HEK293 (cell line): ENCODE measurements around the gene DDX52.

Experiments
- CTCF ChIA-PET: fragments of 350-600 bp; formaldehyde crosslinking; extraction: SDS; loops from one replicate; lab custom pipeline; 2021; ENCODE audit warnings: antibody characterized with exemption; lab: Yijun Ruan, JAX
- POLR2A ChIA-PET: fragments of 300-600 bp; formaldehyde crosslinking; extraction: SDS; loops from one replicate; lab custom pipeline; 2020; ENCODE audit warnings: antibody characterized with exemption, inconsistent platforms; lab: Yijun Ruan, JAX
- H3K27ac ChIP-seq: fragments of 200-500 bp; sonication (Bioruptor generic); 2 replicates; pipeline ENCODE4 v1.5.1; 2014; ENCODE audit warnings: low read depth, low read length, control low read depth, inconsistent platforms; ENCODE audit errors: extremely low read depth
- H3K36me3 ChIP-seq, 2 experiments: fragments of 200-500 bp in 1 of 2; sonication (Bioruptor generic) in 1 of 2; 1 replicate in 1 of 2; 2 replicates in 1 of 2; pipeline ENCODE4 v1.5.1; 2014 to 2017; ENCODE audit warnings: inconsistent platforms in 2 of 2, low read length in 2 of 2; ENCODE audit not compliant: control insufficient read depth in 2 of 2, insufficient read depth in 1 of 2
- H3K4me1 ChIP-seq: fragments of 200-500 bp; sonication (Bioruptor generic); 2 replicates; pipeline ENCODE4 v1.5.1; 2014; ENCODE audit warnings: mild to moderate bottlenecking, low read length, inconsistent platforms; ENCODE audit not compliant: control insufficient read depth, insufficient read depth
- H3K4me3 ChIP-seq: 2 replicates; pipeline ENCODE4 v1.5.1; 2011; ENCODE audit warnings: low read depth, mild to moderate bottlenecking, control low read depth, low read length, moderate library complexity
- H3K9me3 ChIP-seq: fragments of 200-500 bp; sonication (Bioruptor generic); 2 replicates; pipeline ENCODE4 v1.5.1; 2014; ENCODE audit warnings: low read depth, low read length, inconsistent platforms; ENCODE audit not compliant: control insufficient read depth, insufficient read depth
- IKZF3 ChIP-seq: fragments of 450-650 bp; IDR thresholded peaks from 2 replicates; pipeline ENCODE4 v1.5.0; 2018; ENCODE audit warnings: missing biosample characterization, mild to moderate bottlenecking, missing genetic modification characterization, moderate library complexity
- MYNN ChIP-seq: fragments of 450-650 bp; formaldehyde crosslinking; IDR thresholded peaks from 2 replicates; pipeline ENCODE4 v1.5.1; 2016; ENCODE audit warnings: missing biosample characterization, missing genetic modification characterization, borderline replicate concordance
- MZF1 ChIP-seq: fragments of 450-650 bp; formaldehyde crosslinking; IDR thresholded peaks from 2 replicates; pipeline ENCODE4 v1.5.1; 2017; ENCODE audit warnings: missing biosample characterization, missing genetic modification characterization, borderline replicate concordance
- PRDM1 ChIP-seq: fragments of 450-650 bp; formaldehyde crosslinking; IDR thresholded peaks from 2 replicates; pipeline ENCODE4; 2016; ENCODE audit warnings: missing biosample characterization, missing genetic modification characterization
- WT1 ChIP-seq: fragments of 450-650 bp; formaldehyde crosslinking; IDR thresholded peaks from 2 replicates; pipeline ENCODE4 v1.5.1; 2016; ENCODE audit warnings: missing biosample characterization, missing genetic modification characterization
- ZNF133 ChIP-seq: fragments of 450-650 bp; formaldehyde crosslinking; IDR thresholded peaks from 2 replicates; pipeline ENCODE4 v1.5.1; 2016; ENCODE audit warnings: missing biosample characterization, missing genetic modification characterization
- ZNF155 ChIP-seq: fragments of 450-650 bp; formaldehyde crosslinking; IDR thresholded peaks from 2 replicates; pipeline ENCODE4 v1.5.1; 2016; ENCODE audit warnings: missing biosample characterization, missing genetic modification characterization
- ZNF24 ChIP-seq: fragments of 450-650 bp; formaldehyde crosslinking; IDR thresholded peaks from 2 replicates; pipeline ENCODE4 v1.5.1; 2016; ENCODE audit warnings: missing biosample characterization, missing genetic modification characterization
- ZNF292 ChIP-seq: fragments of 450-650 bp; formaldehyde crosslinking; IDR thresholded peaks from 2 replicates; pipeline ENCODE4 v1.5.1; 2016; ENCODE audit warnings: low read depth, missing biosample characterization, missing genetic modification characterization, borderline replicate concordance
- ZNF354C ChIP-seq: fragments of 450-650 bp; formaldehyde crosslinking; IDR thresholded peaks from 2 replicates; pipeline ENCODE4 v1.5.1; 2016; ENCODE audit warnings: missing biosample characterization, missing genetic modification characterization, low read depth, borderline replicate concordance
- ZNF501 ChIP-seq: fragments of 450-650 bp; formaldehyde crosslinking; IDR thresholded peaks from 2 replicates; pipeline ENCODE4 v1.5.1; 2016; ENCODE audit warnings: missing biosample characterization, missing genetic modification characterization
- ZNF548 ChIP-seq: fragments of 450-650 bp; formaldehyde crosslinking; IDR thresholded peaks from 2 replicates; pipeline ENCODE4 v1.5.1; 2016; ENCODE audit warnings: missing biosample characterization, missing genetic modification characterization
- ZNF600 ChIP-seq: fragments of 450-650 bp; formaldehyde crosslinking; IDR thresholded peaks from 2 replicates; pipeline ENCODE4 v1.5.1; 2016; ENCODE audit warnings: missing biosample characterization, missing genetic modification characterization
- ZNF660 ChIP-seq: fragments of 450-650 bp; IDR thresholded peaks from 2 replicates; pipeline ENCODE4 v1.5.1; 2018; ENCODE audit warnings: missing biosample characterization, mild to moderate bottlenecking, missing genetic modification characterization
- ZNF785 ChIP-seq: fragments of 450-650 bp; formaldehyde crosslinking; IDR thresholded peaks from 2 replicates; pipeline ENCODE4 v1.5.1; 2016; ENCODE audit warnings: missing biosample characterization, missing genetic modification characterization
- ZNF792 ChIP-seq: fragments of 450-650 bp; formaldehyde crosslinking; IDR thresholded peaks from 2 replicates; pipeline ENCODE4 v1.5.1; 2016; ENCODE audit warnings: missing biosample characterization, missing genetic modification characterization
- ZNF830 ChIP-seq: fragments of 450-650 bp; IDR thresholded peaks from 2 replicates; pipeline ENCODE4 v1.5.0; 2018; ENCODE audit warnings: missing biosample characterization, missing genetic modification characterization, low read depth, mild to moderate bottlenecking, moderate library complexity
- TF ChIP-seq, protein P1 (sequence below): sonication (generic); formaldehyde crosslinking; IDR thresholded peaks from 2 replicates; pipeline ENCODE4 v1.8.1; 2022; ENCODE audit warnings: mild to moderate bottlenecking, moderate library complexity, missing genetic modification reagents
- TF ChIP-seq, protein P2 (sequence below): fragments of 450-650 bp; formaldehyde crosslinking; IDR thresholded peaks from 2 replicates; pipeline ENCODE4 v1.5.1; 2016; ENCODE audit warnings: missing biosample characterization, missing genetic modification characterization
- TF ChIP-seq, protein P3 (sequence below): fragments of 450-650 bp; formaldehyde crosslinking; IDR thresholded peaks from 2 replicates; pipeline ENCODE4 v1.5.1; 2016; ENCODE audit warnings: missing biosample characterization, missing genetic modification characterization
- TF ChIP-seq, protein P4 (sequence below): IDR thresholded peaks from 2 replicates; pipeline ENCODE4 v1.6.1; 2011; ENCODE audit warnings: mild to moderate bottlenecking, low read depth, low read length, borderline replicate concordance
- TF ChIP-seq, protein P5 (sequence below): fragments of 450-650 bp; formaldehyde crosslinking; IDR thresholded peaks from 2 replicates; pipeline ENCODE4 v1.5.1; 2016; ENCODE audit warnings: missing biosample characterization, missing genetic modification characterization

DDX52 gene

DNA sequence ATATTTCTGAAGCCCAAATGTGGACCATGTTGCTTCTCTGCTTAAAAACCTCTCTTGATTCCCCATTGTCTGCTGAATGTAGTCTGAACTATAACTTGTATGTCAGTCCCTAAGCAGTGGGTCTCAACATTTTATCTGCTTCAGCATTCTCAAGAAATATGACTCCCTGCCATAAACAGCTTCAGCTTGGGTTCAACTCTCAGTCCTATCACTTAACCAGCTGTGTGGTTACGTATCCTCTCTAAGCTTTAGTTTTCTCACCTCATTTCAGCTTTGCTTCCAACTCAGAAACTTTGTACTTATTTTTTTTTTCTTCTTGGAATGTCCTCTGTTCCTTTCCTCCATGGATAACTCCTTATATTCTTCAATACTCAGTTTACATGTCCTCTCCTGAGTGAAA lies 4.6 kb upstream of the DDX52 start (continued):
- no peak for TF ChIP-seq ZNF660 (tag by site-specific recombination)
- no peak for TF ChIP-seq ZNF785 (tag by site-specific recombination)
- no peak for TF ChIP-seq ZNF830 (tag by site-specific recombination)
- TF ChIP-seq ZNF354C (tag by site-specific recombination) = no peak
- no peak for TF ChIP-seq MYNN (tag by site-specific recombination)

DNA sequence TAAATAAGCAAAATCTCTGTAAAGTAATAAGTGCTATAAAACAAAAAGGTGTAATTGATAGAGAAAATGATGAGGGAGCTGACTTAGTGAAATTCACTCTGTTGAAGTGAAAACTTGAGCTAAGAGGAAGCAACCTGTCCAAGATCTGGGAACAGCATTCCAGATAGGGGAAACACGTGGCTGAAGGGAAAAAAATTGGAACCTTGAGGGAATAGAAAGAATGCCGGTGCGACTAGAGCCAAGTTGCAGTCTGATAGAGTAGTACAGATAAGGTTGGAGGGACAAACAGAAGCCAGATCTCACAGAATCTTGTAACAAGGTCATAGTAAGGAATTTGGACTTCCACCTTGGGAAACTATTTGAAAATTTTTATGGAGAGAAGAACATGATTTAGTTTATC lies 623 bp upstream of the DDX52 start:
- Histone ChIP-seq H3K36me3 (peaks cover 27 to 30% of the 10 kb centered on the region in 2 experiments), H3K27ac (no peak overlapping the region; the same call in 1 of the 2 replicates), H3K9me3 (no peaks in the 10 kb centered on the region)
- CTCF ChIA-PET = interaction anchor here (0.7 to 1.3 kb wide), 3 partner anchors 42 to 271 kb away, joined by 3 to 7 read pairs (median 4); no protein-coding TSS in a partner anchor
- TF ChIP-seq MZF1 (0 out of 2 replicates have a peak, but pooled peaks have one; percentile 17), ZNF292 (tag by site-specific recombination) (no peak), WT1 (tag by site-specific recombination) (0 out of 2 replicates have a peak, but pooled peaks have one; percentile 12)
- TF ChIP-seq, all 188 proteins: peak for 2
- peaks cover 4% of the 10 kb centered on the region; the same call in 1 of the 2 replicates for H3K4me1 ChIP-seq
- POLR2A ChIA-PET = interaction anchor here (0.6 to 2.2 kb wide), 3 partner anchors 35 to 171 kb away, joined by 4 to 11 read pairs (median 4); partner anchors contain the start of gene SYNRG
- peak overlapping the region; percentile 75 for H3K4me3 ChIP-seq

DNA sequence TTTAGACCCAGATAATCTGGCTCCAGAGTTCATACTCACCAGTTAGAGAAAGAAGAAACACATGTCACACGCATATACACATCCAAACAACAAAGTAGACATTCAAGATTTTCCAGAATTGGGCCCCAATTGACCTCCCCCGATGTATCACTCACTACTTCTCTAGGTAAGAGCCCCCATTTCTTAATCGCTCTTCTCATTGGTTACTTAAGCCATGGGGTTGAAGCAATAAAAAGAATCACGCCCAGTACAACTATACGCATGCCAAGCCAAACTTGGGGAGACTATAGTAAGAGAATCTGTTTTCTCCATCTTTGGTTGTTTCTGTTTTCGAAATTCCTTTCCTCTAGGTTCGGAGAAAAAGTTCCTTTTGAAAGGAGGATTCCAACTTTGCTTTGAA lies 565 bp downstream of the DDX52 start:
- peak overlapping the region; percentile 71 for H3K27ac ChIP-seq
- H3K4me1 ChIP-seq = peaks cover 4% of the 10 kb centered on the region; the same call in 1 of the 2 replicates
- no peaks in the 10 kb centered on the region for H3K9me3 ChIP-seq
- peak overlapping the region; percentile 75 for H3K4me3 ChIP-seq
- TF ChIP-seq PRDM1 (tag by site-specific recombination) (peak; percentile 21; the same call in 1 of the 2 replicates), ZNF24 (no peak)
- TF ChIP-seq, all 188 proteins: peak for 1
- H3K36me3 ChIP-seq = peaks cover 34 to 41% of the 10 kb centered on the region in 2 experiments
- ChIA-PET POLR2A (interaction anchor here (0.6 to 2.2 kb wide), 3 partner anchors 33 to 129 kb away, joined by 3 to 11 read pairs (median 5); partner anchors contain the start of gene SYNRG), CTCF (interaction anchor here (0.8 to 2.0 kb wide), 3 partner anchors 128 to 270 kb away, joined by 4 to 6 read pairs (median 4); no protein-coding TSS in a partner anchor)

DNA sequence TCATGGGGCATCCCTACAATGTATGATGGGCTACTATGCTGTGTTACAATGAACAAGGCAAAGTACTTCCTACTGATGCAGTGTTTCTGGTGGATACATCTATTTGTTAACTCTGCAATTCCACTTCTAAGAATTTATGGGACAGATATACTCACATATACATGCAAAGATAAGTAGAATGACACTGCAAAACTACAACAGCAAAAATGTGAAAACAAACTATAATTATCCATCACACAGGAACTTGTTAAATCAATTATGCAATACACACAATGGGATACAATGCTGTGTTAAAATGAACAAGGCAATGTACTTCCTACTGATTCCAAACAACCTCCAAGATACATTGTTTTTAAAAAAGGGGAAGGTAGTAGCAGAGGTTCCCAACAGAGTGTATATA lies 3.2 kb downstream of the DDX52 start:
- no peak overlapping the region for H3K4me3 ChIP-seq
- H3K36me3 ChIP-seq = peaks cover 59 to 68% of the 10 kb centered on the region in 2 experiments
- POLR2A ChIA-PET = interaction anchor here (2.7 kb wide), 1 partner anchor 31 kb away, joined by 6 read pairs; the partner anchor contains the start of gene SYNRG
- TF ChIP-seq, protein P1, sequence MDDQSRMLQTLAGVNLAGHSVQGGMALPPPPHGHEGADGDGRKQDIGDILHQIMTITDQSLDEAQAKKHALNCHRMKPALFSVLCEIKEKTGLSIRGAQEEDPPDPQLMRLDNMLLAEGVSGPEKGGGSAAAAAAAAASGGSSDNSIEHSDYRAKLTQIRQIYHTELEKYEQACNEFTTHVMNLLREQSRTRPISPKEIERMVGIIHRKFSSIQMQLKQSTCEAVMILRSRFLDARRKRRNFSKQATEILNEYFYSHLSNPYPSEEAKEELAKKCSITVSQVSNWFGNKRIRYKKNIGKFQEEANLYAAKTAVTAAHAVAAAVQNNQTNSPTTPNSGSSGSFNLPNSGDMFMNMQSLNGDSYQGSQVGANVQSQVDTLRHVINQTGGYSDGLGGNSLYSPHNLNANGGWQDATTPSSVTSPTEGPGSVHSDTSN (CRISPR knock-in tag) = no peak
- TF ChIP-seq ZNF792 (tag by site-specific recombination) (no peak), ZNF548 (tag by site-specific recombination) (no peak), IKZF3 (tag by site-specific recombination) (no peak), ZNF155 (tag by site-specific recombination) (no peak), ZNF501 (tag by site-specific recombination) (no peak), ZNF133 (tag by site-specific recombination) (no peak), ZNF600 (tag by site-specific recombination) (no peak)
- TF ChIP-seq, protein P2, sequence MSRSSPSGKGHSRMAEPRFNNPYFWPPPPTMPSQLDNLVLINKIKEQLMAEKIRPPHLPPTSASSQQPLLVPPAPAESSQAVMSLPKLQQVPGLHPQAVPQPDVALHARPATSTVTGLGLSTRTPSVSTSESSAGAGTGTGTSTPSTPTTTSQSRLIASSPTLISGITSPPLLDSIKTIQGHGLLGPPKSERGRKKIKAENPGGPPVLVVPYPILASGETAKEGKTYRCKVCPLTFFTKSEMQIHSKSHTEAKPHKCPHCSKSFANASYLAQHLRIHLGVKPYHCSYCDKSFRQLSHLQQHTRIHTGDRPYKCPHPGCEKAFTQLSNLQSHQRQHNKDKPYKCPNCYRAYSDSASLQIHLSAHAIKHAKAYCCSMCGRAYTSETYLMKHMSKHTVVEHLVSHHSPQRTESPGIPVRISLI (tag by site-specific recombination) = no peak
- TF ChIP-seq, protein P3, sequence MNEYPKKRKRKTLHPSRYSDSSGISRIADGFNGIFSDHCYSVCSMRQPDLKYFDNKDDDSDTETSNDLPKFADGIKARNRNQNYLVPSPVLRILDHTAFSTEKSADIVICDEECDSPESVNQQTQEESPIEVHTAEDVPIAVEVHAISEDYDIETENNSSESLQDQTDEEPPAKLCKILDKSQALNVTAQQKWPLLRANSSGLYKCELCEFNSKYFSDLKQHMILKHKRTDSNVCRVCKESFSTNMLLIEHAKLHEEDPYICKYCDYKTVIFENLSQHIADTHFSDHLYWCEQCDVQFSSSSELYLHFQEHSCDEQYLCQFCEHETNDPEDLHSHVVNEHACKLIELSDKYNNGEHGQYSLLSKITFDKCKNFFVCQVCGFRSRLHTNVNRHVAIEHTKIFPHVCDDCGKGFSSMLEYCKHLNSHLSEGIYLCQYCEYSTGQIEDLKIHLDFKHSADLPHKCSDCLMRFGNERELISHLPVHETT = no peak
- TF ChIP-seq, protein P4, sequence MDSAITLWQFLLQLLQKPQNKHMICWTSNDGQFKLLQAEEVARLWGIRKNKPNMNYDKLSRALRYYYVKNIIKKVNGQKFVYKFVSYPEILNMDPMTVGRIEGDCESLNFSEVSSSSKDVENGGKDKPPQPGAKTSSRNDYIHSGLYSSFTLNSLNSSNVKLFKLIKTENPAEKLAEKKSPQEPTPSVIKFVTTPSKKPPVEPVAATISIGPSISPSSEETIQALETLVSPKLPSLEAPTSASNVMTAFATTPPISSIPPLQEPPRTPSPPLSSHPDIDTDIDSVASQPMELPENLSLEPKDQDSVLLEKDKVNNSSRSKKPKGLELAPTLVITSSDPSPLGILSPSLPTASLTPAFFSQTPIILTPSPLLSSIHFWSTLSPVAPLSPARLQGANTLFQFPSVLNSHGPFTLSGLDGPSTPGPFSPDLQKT = no peak
- TF ChIP-seq, protein P5, sequence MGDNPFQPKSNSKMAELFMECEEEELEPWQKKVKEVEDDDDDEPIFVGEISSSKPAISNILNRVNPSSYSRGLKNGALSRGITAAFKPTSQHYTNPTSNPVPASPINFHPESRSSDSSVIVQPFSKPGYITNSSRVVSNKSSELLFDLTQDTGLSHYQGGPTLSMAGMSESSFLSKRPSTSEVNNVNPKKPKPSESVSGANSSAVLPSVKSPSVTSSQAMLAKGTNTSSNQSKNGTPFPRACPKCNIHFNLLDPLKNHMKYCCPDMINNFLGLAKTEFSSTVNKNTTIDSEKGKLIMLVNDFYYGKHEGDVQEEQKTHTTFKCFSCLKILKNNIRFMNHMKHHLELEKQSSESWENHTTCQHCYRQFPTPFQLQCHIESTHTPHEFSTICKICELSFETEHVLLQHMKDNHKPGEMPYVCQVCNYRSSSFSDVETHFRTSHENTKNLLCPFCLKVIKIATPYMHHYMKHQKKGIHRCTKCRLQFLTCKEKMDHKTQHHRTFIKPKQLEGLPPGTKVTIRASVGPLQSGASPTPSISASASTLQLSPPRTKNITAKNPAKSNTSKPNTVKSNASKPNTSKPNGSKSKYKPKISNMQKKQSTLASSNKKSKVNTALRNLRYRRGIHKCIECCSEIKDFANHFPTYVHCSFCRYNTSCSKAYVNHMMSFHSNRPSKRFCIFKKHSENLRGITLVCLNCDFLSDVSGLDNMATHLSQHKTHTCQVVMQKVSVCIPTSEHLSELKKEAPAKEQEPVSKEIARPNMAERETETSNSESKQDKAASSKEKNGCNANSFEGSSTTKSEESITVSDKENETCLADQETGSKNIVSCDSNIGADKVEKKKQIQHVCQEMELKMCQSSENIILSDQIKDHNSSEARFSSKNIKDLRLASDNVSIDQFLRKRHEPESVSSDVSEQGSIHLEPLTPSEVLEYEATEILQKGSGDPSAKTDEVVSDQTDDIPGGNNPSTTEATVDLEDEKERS = no peak

More for the DNA sequence above, 3.2 kb downstream of the DDX52 start:
- H3K9me3 ChIP-seq = no peaks in the 10 kb centered on the region
- H3K27ac ChIP-seq = no peak overlapping the region
- peaks cover 4% of the 10 kb centered on the region; the same call in 1 of the 2 replicates for H3K4me1 ChIP-seq
- CTCF ChIA-PET = interaction anchor here (1.7 kb wide), 1 partner anchor 131 kb away, joined by 4 read pairs; no protein-coding TSS in a partner anchor
